OCI-LY1 (cell line): ENCODE results near the gene IFNK.

ENCODE experiments used
- H2AFZ ChIP-seq: fragments of 200-600 bp; sonication (generic), shearing (Covaris generic); 2 replicates; pipeline ENCODE4 v1.6.0; 2014; ENCODE audit warnings: antibody characterized with exemption, mild to moderate bottlenecking, low read length
- H3F3A ChIP-seq: fragments of 200-600 bp; sonication (generic), shearing (Covaris generic); 2 replicates; pipeline ENCODE4 v1.6.0; 2014; ENCODE audit warnings: mild to moderate bottlenecking, antibody characterized with exemption, low read length, moderate library complexity; ENCODE audit not compliant: insufficient read depth
- H3K27ac ChIP-seq: fragments of 200-600 bp; sonication (generic); 2 replicates; pipeline ENCODE4 v1.5.1; 2014; ENCODE audit warnings: low read length, mixed run types, mild to moderate bottlenecking, low read depth; ENCODE audit not compliant: poor library complexity, severe bottlenecking
- H3K27me3 ChIP-seq: fragments of 200-600 bp; sonication (generic); 2 replicates; pipeline ENCODE4 v1.6.0; 2014; ENCODE audit warnings: antibody characterized with exemption, mild to moderate bottlenecking, low read length, moderate library complexity; ENCODE audit not compliant: insufficient read depth
- H3K36me3 ChIP-seq: fragments of 200-600 bp; sonication (generic); 2 replicates; pipeline ENCODE4 v1.6.1; 2014; ENCODE audit warnings: mild to moderate bottlenecking, antibody characterized with exemption, low read length, moderate library complexity, mixed read lengths; ENCODE audit not compliant: insufficient read depth
- H3K4me1 ChIP-seq: fragments of 200-600 bp; sonication (generic); 2 replicates; pipeline ENCODE4 v1.5.1; 2014; ENCODE audit warnings: mild to moderate bottlenecking, low read length, moderate library complexity; ENCODE audit not compliant: insufficient read depth, severe bottlenecking
- H3K4me2 ChIP-seq: fragments of 200-600 bp; sonication (generic), shearing (Covaris generic); 2 replicates; pipeline ENCODE4 v1.6.1; 2014; ENCODE audit warnings: low read length
- H3K4me3 ChIP-seq: fragments of 200-600 bp; sonication (generic); 2 replicates; pipeline ENCODE4 v1.5.1; 2014; ENCODE audit warnings: low read length, low read depth, mild to moderate bottlenecking, mixed read lengths; ENCODE audit not compliant: poor library complexity, severe bottlenecking
- H3K79me2 ChIP-seq: fragments of 200-600 bp; shearing (Covaris generic); 2 replicates; pipeline ENCODE4 v1.6.1; 2016; ENCODE audit warnings: mixed run types, low read length, mixed read lengths; ENCODE audit not compliant: insufficient read depth
- H3K9ac ChIP-seq: fragments of 200-600 bp; sonication (generic), shearing (Covaris generic); 2 replicates; pipeline ENCODE4 v1.6.1; 2014; ENCODE audit warnings: mild to moderate bottlenecking, low read length, mixed read lengths
- H3K9me2 ChIP-seq: fragments of 200-600 bp; sonication (generic), shearing (Covaris generic); 2 replicates; pipeline ENCODE4 v1.6.1; 2014; ENCODE audit warnings: low read depth, mild to moderate bottlenecking, low read length, mixed read lengths
- H3K9me3 ChIP-seq: fragments of 200-600 bp; shearing (Covaris generic); 2 replicates; pipeline ENCODE4 v1.6.1; 2014; ENCODE audit warnings: low read length, mixed read lengths
- H4K20me1 ChIP-seq: fragments of 200-600 bp; sonication (generic), shearing (Covaris generic); 2 replicates; pipeline ENCODE4 v1.6.0; 2016; ENCODE audit warnings: mild to moderate bottlenecking, low read length; ENCODE audit not compliant: insufficient read depth
- EZH2 ChIP-seq: fragments of 200-600 bp; sonication (generic), shearing (Covaris generic); IDR thresholded peaks from 2 replicates; pipeline ENCODE4 v1.8.0; 2017; ENCODE audit warnings: borderline replicate concordance, mixed run types, mild to moderate bottlenecking, antibody characterized with exemption, low read length, moderate library complexity, mixed read lengths
- TF ChIP-seq, protein P1 (sequence below): fragments of 200-600 bp; sonication (generic), shearing (Covaris generic); IDR thresholded peaks from 2 replicates; pipeline ENCODE4 v1.5.1; 2017; ENCODE audit warnings: mild to moderate bottlenecking, antibody characterized with exemption, low read length, moderate library complexity, mixed read lengths

IFNK gene

DNA sequence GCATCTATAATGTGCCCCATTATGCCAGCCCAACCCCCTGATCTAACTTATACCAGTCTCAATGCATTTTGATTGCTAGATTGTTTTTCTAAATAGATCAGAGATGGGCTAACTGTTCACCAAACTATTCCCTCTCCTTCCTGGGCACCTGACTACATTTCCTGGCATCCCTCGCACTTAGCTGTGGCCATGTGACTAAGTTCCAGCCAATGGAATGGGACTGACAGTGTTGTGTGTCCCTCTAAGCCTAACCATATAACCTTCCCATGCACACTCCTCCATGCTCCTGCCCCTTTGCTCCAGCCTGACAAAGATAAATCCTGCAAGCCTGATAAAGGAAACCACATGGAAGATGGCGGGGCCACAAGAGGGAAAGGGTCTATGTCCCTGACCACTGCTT lies 12.3 kb upstream of the IFNK start:
- no peak for TF ChIP-seq EZH2
- TF ChIP-seq, protein P1, sequence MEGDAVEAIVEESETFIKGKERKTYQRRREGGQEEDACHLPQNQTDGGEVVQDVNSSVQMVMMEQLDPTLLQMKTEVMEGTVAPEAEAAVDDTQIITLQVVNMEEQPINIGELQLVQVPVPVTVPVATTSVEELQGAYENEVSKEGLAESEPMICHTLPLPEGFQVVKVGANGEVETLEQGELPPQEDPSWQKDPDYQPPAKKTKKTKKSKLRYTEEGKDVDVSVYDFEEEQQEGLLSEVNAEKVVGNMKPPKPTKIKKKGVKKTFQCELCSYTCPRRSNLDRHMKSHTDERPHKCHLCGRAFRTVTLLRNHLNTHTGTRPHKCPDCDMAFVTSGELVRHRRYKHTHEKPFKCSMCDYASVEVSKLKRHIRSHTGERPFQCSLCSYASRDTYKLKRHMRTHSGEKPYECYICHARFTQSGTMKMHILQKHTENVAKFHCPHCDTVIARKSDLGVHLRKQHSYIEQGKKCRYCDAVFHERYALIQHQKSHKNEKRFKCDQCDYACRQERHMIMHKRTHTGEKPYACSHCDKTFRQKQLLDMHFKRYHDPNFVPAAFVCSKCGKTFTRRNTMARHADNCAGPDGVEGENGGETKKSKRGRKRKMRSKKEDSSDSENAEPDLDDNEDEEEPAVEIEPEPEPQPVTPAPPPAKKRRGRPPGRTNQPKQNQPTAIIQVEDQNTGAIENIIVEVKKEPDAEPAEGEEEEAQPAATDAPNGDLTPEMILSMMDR, result no peak
- H3F3A ChIP-seq, result no peaks in the 10 kb centered on the region
- H3K4me3 ChIP-seq, result no peak overlapping the region
- H3K27ac ChIP-seq, result no peak overlapping the region
- H4K20me1 ChIP-seq, result no peaks in the 10 kb centered on the region
- no peaks in the 10 kb centered on the region for H3K36me3 ChIP-seq
- H3K4me1 ChIP-seq, result no peaks in the 10 kb centered on the region
- H3K9me3 ChIP-seq, result no peaks in the 10 kb centered on the region
- H3K79me2 ChIP-seq, result no peaks in the 10 kb centered on the region
- no peaks in the 10 kb centered on the region for H3K9me2 ChIP-seq
- no peak overlapping the region for H3K9ac ChIP-seq
- no peak overlapping the region for H2AFZ ChIP-seq
- no peak overlapping the region for H3K4me2 ChIP-seq
- no peaks in the 10 kb centered on the region for H3K27me3 ChIP-seq

DNA sequence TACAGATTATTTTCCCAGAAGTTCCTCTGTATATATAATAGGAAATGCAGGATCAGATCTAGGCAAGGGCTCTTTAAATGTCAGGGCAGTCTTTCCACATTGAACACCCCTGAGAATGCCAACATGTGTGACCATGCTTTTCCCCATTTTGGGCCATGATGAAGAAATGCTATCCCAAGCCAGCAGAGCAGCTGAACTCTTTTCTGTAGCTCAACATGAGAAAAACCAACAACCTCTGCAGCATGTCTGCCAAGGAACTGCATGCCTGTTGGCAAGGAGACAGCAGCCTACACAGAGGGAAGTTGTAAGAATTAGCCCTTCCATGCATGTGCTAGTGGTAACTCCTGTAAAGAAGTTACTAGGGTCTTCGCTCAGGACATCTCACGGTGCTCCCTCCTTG lies 9.5 kb upstream of the IFNK start:
- Histone ChIP-seq H3K4me3 (no peak overlapping the region), H3K79me2 (no peaks in the 10 kb centered on the region), H3K4me2 (no peak overlapping the region), H3K27ac (no peak overlapping the region), H3K9me2 (no peaks in the 10 kb centered on the region), H3F3A (no peaks in the 10 kb centered on the region), H3K4me1 (no peaks in the 10 kb centered on the region), H3K9ac (no peak overlapping the region), H4K20me1 (no peaks in the 10 kb centered on the region), H2AFZ (no peak overlapping the region), H3K27me3 (no peaks in the 10 kb centered on the region), H3K36me3 (no peaks in the 10 kb centered on the region), H3K9me3 (no peaks in the 10 kb centered on the region)
- TF ChIP-seq, protein P1, result no peak
- no peak for TF ChIP-seq EZH2

DNA sequence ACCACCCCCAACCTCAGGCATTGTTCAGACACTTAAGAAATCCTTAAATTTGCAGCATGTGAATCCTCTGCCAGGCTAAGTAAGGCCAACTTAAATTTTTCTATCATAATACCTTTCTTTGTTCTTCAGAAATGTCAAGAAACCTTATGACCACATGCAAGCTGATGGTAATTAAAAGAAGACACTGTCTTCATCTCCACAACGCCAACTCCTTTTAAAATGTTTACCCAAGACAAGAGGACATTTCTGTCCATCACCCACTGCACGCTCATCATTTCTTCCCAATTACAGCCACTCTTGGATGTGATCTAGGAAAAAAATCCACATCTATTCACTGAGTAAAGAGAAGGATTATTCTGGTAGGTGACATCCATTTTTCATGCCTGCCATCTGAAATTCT lies 6.1 kb upstream of the IFNK start:
- H3K36me3 ChIP-seq, result no peaks in the 10 kb centered on the region
- no peak overlapping the region for H3K9ac ChIP-seq
- no peaks in the 10 kb centered on the region for H3F3A ChIP-seq
- H3K27me3 ChIP-seq, result no peaks in the 10 kb centered on the region
- no peaks in the 10 kb centered on the region for H3K79me2 ChIP-seq
- no peak overlapping the region for H3K4me3 ChIP-seq
- no peak overlapping the region for H3K27ac ChIP-seq
- no peaks in the 10 kb centered on the region for H3K9me3 ChIP-seq
- no peaks in the 10 kb centered on the region for H3K4me1 ChIP-seq
- H4K20me1 ChIP-seq, result no peaks in the 10 kb centered on the region
- no peak overlapping the region for H3K4me2 ChIP-seq
- H2AFZ ChIP-seq, result no peak overlapping the region
- H3K9me2 ChIP-seq, result no peaks in the 10 kb centered on the region
- TF ChIP-seq, protein P1, result no peak
